Spleen (tissue), 7 donors: ENCODE results near the gene ZNG1B.
"Not testable (repeated sequence)": the region's sequence is repeated elsewhere in the genome, so short reads cannot be mapped to it uniquely, and the experiment has no call there.

Source experiments
- CTCF ChIP-seq, 11 experiments: fragments of 200-600 bp in 7 of 11; fragments of 450-650 bp in 4 of 11; sonication (generic) in 4 of 11; IDR thresholded peaks in 8 of 11; conservative IDR thresholded peaks in 3 of 11; 1 replicate in 7 of 11; 2 replicates in 4 of 11; pipeline versions ENCODE4 v1.4.0 to v1.8.0; 2016 to 2021; ENCODE audit warnings: antibody characterized with exemption in 11 of 11, inconsistent platforms in 4 of 11, mild to moderate bottlenecking in 1 of 11
- POLR2A ChIP-seq, 3 donors: fragments of 450-650 bp; IDR thresholded peaks; one replicate each; pipeline ENCODE4 v1.5.1; 2017; ENCODE audit warnings: antibody characterized with exemption in 3 of 3, mild to moderate bottlenecking in 1 of 3
- donor health status: DM: no; HTN: no; CAD: no; lungs with moderate emphysema.
- donor health status: DM: no; HTN: no; CAD: no.
- donor health status: DM: no; HTN: no; CAD: no.

GRCh38 chr2:113536573-113536972 is 99.1 kb downstream of the ZNG1B start:
- TF ChIP-seq POLR2A (IDR thresholded peaks at IDR 0.05); CTCF (IDR thresholded peaks at IDR 0.05 in 8 of 11, conservative IDR thresholded peaks at IDR 0.05 in 3 of 11): not testable (repeated sequence)
